Glomerular visceral epithelial cell (primary cell): ENCODE results near the gene PPOX.

Source experiments
- DNase-seq: peaks from one replicate; pipeline ENCODE4 v3.0.0-alpha.2; 2016; ENCODE audit errors: extremely low spot score

PPOX gene

GRCh38 chr1:161165742-161166668, at the start of gene PPOX:
PPOX (plus strand) TSS chr1:161166426; CDS start chr1:161166848, 422 bp downstream.
- peak; percentile 98 for DNase-seq

GRCh38 chr1:161117759-161118581, 48.3 kb upstream of the PPOX start, which contains the start of the genes NIT1 and PFDN2:
NIT1 (plus strand) TSS chr1:161118105; CDS start chr1:161118177, 72 bp downstream.
PFDN2 (minus strand) TSS chr1:161118037; CDS start chr1:161118026, 11 bp downstream.
- peak; percentile 87 for DNase-seq

- peak; percentile 69 for DNase-seq
Observed at GRCh38 chr1:161119092-161119903, 46.9 kb upstream of the PPOX start.

DNA sequence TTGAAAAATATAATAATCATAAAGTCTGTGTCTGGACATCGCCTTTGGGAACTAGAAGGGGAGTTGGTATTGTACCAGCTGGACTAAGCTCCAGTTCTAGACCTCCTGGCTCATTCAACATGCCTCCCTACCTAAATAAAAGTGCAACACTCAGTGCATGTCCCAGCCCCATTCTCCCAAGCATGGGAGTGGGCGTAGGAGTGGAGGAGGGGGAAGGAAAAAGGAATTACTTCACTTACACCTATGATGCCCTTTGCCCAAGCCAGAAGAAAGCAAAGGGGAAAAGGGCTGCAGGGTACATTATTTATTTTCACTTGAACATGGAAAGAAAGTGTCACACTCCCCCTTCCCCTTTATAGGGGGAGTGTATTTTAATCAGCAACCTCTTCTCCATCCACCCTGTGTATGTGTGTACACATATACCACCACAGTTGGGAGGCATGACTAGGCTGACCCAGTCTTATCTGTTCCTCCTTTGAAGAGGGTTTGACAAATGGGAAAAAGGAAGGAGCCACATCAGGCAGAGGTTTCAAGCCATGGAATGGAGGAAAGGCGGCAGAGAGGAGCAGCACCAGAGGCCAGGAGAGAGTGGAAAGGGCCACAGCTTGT, 45.1 kb upstream of the PPOX start:
- DNase-seq, result no peak

DNA sequence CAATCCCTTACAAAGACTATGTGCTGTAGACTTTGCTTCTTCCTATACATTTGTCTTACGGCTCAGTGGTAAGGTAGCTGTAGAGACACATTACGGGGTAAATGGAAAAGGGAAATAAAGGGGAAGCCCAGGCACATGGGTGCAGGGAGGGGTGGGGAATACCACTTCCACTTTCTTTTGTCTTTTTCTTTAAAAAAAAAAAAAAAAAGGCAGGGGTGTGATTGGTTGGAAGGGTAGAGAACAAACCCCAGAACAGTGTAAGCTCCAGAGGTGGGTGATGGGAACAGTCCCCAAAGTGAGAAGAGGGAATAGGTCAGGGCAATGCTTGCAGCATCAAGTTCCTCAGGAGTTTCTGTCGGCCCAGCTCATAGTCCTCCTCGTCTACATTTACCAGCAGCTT, 44.4 kb upstream of the PPOX start:
- DNase-seq, result no peak

GRCh38 chr1:161122967-161123366, 43.3 kb upstream of the PPOX start:
- no peak for DNase-seq

GRCh38 chr1:161127649-161128048, 38.6 kb upstream of the PPOX start:
- no peak for DNase-seq

GRCh38 chr1:161128591-161129420, 37.4 kb upstream of the PPOX start:
- no peak for DNase-seq

DNA sequence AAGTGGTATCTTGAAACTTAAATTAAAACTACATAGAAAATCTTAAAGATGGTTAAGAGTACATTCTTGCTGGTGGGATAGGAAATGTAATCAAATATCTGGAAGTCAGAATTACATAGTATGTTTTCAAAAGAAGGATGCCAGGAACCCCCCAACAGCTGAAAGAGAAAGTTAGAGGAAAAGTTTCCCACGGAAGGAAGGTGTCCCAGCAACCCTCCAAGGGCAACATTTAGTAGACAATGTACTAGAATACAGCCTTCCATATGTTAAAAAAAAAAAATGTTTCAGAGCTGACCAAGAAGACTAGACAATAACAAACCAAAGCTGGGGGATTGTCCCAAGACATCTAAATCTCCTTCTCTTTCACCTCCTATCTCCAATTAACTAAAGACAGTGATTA, 36.0 kb upstream of the PPOX start:
- no peak for DNase-seq

DNA sequence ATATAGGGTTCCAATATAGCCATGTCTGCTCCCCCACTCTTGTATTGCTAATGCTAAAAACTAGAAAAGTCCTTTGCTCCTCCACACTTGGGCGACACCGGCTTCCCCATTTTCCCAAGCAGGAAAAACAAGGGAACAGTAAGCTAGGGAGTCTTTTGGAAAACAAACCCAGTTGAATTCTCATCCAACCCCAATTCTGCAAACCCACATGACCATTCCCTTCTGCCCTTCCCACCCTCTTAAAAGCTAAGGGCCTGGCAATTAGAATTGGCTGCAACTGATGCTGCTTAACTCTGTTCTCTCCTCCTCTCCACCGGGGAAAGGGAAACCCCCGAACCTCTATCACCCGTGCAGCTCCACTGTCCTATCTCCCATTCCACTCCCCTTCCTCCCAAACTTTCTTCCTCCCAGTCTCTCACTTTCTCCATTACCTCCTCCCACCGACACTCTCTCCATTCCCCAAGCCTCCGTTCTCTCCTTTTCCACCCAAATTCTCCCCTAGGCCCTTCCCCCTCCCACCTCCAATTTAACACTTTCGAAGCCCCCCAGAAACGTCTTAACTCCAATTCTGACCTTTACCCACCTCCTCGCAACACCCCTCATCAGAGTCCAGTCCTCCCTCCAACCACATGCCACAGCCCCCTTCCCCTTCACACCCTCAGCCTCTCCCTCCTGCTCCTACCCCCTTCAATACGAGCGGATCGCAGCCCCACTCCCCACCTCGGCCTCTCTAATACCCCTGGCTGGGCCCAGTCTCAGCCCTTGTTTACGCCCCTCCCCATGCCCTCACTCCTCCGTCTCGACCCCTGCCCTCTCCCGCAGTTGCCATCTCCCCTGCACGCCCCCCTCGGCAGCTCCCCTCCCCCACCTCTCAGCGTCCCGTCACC, 34.5 kb upstream of the PPOX start:
- no peak for DNase-seq

- DNase-seq, result peak; percentile 98
Observed at GRCh38 chr1:161132410-161133219, 33.6 kb upstream of the PPOX start, which contains the start of gene DEDD. DEDD (minus strand) TSS chr1:161132667; CDS start chr1:161124462, 8,205 bp downstream.

DNA sequence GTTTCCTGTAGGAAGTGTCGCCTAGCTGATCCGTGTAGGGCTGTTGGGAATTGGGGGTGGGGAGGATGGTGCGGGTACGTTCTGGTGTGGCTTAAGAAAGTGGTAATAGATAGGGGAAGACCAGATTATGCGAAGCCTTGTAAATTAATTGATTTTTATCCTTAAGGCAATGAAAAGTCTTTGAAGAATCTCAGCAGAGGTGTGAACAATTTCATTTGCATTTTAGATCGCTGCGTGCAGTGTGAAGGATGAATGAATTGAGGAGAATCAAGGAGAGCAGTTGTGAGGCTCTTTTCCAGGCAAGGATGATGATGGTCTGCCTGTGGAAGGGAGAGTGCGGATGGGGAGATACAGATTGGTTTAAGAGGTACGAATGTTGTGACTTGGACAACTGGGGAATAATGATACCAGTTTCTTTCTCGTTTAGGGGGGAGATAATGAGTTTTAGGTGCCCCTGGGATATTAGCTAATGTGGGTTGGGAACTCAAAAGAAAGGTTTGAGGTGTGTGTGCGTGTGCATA, 32.9 kb upstream of the PPOX start:
- DNase-seq, result peak; percentile 33

DNA sequence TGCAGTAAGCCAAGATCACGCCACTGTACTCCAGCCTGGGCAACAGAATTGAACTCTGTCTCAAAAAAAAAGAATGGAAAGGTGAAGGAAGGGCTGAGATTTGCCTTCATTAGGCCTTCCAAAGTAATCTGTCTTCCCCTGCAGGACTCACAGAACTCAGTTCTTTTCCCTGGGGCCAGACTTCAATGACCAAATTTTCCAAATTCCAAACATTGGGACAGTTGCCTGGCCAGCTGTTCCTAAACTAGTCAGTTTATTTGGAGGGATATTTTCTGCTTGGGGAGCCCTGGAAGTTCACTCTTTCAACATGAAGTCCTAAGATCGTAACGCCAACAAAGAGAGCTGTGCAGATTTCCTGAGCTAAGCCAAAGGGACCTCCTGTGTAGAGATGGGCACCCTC, 28.3 kb upstream of the PPOX start:
- DNase-seq, result no peak

- DNase-seq, result no peak
Observed at GRCh38 chr1:161138431-161138830, 27.8 kb upstream of the PPOX start.

- peak; percentile 47 for DNase-seq
Observed at GRCh38 chr1:161139766-161140165, 26.5 kb upstream of the PPOX start.

GRCh38 chr1:161140755-161141400, 25.3 kb upstream of the PPOX start:
- no peak for DNase-seq

- DNase-seq, result no peak
Observed at GRCh38 chr1:161145832-161146231, 20.4 kb upstream of the PPOX start.
